Measurements from ENCODE around the gene GLIS1.

Gene GLIS1

DNA sequence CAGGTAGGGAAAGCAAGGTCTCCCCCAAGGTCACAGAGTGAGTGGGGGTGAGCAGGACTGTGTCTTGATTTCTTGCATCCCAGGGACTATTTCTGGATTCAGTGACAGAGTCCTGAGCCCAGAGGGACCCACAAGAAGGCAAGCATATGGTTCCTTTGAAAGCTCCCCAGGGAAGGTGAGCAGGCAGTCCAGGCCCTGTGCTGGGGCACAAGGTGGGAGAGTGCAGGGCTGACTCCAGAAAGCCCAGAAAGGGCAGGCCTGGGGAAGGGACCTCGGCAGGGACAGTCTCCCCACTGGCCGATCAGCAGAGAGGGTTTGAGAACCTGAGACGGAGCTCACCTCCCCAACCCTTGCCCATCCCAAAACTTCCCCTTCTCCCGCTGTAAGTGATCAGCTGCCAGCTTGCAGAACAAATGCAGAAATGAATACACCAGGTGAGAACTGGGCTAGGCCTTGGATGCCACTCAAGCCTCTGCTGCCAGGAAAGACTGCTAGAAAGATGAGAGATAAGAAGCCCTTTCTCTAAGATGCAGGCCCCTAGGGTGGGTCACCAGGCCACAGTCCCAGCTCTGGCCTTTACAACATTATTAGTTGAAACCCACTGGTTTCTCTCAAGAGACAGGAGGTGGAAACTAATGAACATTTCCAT, 121.0 kb downstream of the GLIS1 start:
- DNase-seq (ENCODE audit: low read depth in 2 of 2), result no peak

DNA sequence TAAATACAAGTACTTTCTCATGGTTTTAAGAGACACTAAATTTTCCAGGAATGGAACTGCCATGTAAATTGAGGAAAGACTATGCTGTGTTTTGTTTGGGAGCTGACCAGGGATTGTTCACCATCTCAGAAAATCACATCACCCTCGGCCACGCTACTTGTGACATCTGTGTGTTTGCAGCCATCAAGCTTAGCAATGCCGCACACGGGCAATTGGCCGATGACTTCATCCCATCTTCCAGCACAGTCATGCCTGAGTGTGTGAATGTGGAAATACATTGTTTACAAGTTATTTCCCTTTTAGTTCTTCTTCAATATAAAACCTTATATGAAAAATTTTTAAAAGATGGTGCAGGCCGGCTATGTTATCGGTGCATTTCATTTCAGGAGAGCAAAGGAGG, 121.6 kb downstream of the GLIS1 start:
- no peak for DNase-seq (ENCODE audit: low read depth in 2 of 2)

DNA sequence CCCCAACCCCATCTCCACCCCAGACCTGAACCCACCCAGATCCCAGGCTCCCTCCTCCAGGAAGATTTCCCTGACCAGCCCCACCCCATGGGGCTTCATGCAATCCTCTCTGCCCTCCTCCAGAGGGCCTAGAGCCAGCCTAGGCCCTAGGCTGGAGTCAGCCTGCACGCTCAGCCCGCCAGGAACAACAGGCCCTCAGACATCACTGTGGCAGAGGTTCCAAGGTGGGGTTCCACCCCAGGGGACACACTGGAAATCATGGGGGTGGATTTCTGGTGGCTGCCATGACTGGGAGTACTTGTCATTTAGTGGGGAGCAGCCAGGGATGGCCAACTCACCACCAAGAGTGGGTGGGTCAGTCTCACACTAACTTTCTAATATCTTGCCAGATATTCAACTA, 122.0 kb downstream of the GLIS1 start:
- DNase-seq (ENCODE audit: low read depth in 2 of 2), result no peak

DNA sequence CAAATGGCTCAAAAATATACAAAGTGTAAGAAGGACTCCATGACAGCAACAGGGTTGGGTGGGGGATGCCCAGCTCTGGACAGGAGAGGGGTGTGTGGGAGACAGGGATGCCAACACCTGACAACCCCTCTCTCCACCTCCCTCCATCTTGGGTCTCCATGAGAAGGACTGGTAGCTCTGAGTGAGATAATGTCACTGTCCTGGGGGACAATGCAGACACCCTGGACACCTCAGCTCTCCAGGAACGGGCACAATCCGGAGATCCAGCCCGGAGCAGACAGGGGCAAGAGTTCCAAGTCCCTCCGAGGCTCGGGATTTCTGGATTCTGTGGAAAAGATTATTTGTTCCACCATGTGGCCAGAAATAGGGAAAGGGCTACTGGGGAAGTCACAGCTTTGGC, 122.5 kb downstream of the GLIS1 start:
- DNase-seq (ENCODE audit: low read depth in 2 of 2), result no peak

DNA sequence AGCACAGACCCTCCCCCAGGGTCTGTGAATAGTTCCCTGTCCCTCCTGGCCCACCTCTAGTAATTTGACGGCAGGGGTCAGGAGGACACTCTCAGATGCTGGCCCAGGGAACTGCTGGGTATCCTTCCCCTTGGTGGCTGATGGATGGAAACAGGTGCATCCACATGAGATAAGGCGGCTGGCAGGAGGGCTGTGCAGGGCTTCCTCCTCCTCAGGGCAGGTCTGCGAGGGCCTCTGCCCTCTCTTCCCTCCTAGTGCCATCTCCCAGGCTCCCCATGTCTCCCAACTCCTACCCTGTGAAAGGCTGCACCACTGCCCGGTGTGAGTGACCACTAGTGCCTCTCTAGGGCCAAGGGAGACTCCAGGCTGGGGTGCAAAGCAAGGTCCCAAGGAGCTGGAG, 123.9 kb downstream of the GLIS1 start:
- no peak for DNase-seq (ENCODE audit: low read depth in 2 of 2)

DNA sequence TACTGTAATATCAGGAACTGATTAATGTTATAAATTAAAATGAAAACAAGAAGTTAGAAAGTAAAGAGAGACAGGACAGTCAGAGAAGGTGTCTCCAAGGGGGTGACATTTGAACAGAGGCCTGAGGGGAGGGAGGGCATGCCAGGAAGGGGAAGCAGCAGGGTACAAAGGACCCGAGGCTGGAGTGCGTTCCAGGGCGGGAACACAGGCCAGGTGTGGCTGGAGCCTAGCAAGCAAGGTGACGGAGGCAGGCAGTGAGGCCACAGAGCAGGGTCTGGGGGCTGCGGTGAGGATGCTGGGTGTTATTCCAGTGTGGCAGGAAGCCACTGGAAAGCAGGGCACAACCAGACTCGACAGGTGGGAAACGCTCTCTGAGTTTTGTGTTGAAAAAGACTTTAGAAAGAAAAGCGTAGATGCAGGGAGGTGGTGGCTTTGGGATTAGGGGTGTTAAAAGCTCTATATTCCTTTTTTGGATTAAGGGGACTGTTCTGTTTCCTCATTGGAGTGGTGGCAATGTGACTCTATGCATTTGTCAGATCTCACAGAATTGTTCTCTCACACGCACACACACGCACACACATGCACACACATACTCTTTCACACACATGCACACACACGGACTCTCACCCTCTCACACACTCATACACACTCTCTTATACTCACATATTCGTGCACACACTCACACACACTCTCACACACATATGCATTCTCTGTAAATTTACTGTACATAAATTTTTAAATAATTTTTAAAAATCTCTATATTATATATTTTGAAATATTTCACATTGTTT, 124.5 kb downstream of the GLIS1 start:
- no peak for DNase-seq (ENCODE audit: low read depth in 2 of 2)

DNA sequence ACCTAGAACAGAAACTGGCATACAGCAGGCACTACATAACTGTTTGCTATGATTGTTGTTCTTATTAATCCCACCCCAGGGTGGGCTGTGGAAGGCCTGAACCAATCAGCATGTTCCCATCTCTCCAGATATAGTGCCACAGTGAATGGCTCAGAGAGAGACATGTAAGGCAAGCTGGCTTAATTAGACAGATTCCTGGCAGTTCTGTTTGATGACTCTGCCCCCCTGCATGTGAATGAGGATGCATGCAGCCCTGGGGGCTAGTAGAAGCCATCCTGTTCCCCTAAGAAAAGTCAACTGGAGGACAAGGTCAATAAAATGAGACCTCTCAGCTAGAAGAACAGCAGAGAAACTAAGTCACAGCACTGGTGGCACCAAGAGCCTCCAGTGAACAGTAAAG, 130.3 kb downstream of the GLIS1 start:
- no peak for DNase-seq (ENCODE audit: low read depth in 2 of 2)

DNA sequence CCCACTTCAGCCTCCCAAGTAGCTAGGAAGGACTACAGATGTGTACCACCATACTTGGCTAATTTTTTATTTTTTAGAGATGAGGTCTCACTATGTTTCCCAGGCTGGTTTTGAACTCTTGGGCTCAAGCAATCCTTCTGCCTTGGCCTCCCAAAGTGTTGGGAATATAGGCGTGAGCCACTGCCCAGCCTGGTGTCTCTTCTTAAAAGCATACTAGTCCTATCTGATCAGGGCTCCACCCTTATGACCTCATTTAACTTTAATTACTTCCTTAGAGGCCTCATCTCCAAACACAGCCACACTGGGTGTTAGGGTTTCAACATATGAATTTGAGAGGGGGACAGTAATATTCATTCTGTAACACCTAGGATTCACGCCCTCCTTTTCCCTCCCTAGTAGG, 130.9 kb downstream of the GLIS1 start:
- DNase-seq (ENCODE audit: low read depth in 2 of 2), result no peak

DNA sequence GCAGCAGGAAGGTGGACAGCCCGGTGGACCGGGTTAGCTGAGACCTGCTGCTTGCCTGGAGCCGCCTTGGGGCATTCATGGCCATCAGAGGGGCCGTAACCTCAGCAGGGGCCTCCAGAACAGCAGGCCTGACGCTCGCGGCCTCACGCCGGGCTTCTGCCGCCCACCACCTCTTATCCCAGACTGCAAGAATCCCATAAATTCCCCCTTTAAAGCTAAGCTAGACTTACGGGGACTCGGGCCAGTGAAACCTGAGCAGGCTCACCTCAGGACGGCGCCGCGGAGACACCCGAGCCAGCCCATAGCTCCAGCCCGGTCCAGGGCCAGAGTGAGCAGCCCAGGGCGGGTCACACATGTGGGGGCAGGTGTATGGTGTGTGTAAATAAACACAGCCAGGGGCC, 132.3 kb downstream of the GLIS1 start:
- DNase-seq (ENCODE audit: low read depth in 2 of 2), result no peak

DNA sequence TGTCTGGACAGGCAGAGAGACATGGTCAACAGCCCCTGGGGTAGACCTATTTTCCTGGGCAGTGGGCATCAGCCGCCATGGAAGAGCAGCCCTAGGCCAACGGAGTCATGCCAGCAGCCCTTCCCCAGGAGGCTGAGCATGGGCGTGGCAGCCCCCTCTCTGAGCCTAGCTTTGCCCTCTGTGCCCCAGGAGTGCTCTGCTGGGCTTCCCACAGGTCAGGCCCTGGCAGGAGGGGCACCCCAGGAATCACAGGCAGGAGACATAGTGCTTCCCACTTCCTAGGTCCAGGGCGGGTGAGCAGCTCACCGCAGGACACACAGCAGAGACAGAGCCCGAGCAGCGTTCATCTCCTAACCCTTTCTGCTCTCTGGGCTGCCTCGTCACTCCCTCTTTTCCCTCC, 132.8 kb downstream of the GLIS1 start:
- no peak for DNase-seq (ENCODE audit: low read depth in 2 of 2)

DNA sequence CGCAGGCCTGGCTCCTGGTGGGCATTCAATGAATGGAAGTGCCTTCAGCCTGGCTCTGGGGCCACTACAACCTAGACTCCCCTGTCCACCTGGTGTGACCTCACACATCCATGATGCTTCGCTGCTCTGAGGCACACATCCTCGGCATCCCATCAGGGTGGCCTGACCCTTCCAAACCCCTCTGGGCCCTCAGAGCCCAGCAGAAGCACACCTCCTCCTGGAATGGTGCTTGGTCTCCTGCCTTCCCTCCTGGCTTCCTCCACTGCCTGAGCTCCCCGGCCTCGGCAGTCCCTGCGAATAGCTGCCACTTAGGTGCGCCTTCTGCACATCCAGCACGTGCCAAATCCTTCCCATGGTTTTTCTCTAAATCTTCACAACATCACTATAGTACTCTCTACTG, 133.8 kb downstream of the GLIS1 start:
- DNase-seq (ENCODE audit: low read depth in 2 of 2), result no peak

DNA sequence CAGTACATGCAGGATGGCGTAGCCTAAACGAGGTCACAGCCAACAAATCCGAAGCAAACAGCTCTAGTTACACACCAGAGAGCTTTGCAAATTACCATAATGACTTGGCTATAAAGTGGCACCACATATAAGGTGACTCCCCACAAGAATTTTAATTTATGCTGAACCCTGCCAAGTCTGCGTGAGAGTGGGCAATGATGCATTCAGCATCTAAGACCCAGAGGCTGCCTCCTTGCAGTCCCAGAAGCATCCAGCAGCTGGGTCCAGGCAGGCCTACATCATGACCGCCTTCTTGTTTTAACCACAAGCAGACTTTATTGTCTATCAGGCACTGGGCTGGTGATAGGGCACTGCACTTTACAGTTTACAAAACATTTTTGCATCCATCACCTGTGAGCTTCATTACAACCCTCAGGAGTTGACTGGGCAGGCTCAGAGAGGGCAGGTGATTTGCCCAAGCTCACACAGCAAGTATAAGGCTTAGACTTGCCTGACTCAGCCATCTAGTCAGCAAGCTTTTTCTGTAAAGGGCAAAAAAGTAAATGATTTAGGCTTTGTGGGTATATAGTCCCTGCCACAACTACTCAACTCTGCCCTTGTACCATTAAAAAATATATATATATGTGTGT, 134.6 kb downstream of the GLIS1 start:
- no peak for DNase-seq (ENCODE audit: low read depth in 2 of 2)

DNA sequence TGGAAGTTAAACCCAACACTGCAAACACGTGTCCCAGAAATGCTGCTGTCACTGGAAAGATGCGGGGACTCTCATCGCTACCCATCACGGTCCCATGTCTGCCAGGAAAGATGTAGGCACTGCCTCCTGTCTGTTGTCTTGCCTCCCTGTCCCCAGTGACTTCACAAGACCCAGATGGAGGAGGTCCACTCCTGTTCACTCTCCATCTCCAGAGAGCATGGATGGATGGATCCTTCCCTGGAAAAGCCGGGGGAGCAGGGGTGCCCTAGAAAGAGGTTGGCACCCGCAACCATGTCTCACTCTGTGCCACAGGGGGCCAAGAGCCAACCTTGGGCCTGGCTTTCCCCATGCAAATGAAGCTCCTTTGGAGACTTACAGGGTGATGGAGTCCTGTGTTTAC, 135.5 kb downstream of the GLIS1 start:
- DNase-seq (ENCODE audit: low read depth in 2 of 2), result no peak

DNA sequence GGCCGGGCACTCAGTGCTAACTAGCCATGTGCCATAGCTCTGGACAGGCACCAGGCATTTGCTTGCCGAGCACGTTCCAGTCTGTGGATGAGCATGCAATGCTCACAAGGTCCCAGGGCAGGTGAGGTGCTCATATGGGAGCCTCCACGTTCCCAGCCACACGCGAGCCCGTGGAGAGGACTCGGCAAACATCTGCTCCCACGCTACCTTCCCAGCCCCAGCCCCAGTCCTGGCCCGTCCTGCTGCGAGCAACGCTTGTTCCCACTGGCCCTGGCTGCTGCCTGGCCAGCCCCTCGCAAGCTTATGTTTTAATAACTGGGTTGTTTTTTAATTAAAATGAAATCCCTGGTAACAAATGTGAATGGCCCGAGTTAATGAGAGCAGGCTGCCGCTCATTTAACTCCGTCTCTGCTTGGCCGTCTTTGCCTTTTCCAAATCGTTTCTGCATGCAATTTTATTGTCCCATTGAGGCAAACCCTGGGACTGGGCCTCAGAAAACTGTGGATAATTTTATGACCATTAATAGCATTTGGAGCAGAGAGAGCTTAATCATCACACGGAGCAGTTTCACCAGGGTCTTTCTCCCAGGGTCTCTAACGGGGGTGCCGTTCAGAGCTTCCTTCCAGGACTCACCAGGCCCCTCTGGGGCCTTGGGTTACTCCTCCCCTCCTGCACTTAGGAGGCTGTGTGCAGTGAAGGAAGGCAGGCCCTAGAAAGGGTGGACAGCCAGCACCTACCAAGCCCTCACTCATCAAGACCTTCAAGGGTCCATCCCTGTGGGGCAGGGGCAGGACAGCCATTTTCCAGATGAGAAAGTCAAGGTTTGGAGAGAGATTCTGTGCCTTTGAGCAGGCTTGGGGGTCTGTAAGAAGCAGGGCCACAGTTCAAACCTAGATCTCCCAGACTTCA, 136.8 kb downstream of the GLIS1 start:
- no peak for DNase-seq (ENCODE audit: low read depth in 2 of 2)

DNA sequence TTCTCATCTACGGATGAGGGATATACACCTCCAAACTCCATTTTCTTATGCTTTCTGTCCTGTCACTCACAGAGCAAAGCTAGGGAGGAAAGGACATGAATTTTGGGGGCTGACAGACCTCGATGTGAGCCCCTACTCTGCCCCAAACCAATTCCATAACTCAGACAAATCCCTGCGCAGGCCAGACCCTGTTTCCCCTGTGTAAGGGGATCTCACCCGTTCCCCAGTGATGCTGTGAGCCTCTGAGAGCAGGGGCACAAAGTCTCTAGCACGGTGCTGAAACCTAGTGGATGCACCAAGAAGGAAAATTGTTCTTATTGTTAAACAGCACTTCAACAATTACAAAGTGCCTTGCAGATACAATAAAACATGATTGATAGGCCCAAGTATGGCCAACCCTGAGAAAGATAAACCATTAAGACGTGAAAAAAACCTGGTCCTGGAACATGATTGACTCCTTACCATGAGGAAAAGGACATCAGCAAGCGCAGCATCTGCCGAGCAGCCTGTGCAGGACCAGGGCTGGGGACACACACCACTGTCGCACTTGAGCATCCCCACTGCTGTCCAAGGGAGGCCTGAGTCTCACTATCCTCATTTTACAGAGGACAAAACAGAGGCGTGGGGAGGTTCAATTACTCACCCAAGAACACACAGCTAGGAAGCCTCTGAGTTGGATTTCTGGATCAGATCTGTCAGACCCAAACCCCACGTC, 137.8 kb downstream of the GLIS1 start:
- DNase-seq (ENCODE audit: low read depth in 2 of 2), result no peak

DNA sequence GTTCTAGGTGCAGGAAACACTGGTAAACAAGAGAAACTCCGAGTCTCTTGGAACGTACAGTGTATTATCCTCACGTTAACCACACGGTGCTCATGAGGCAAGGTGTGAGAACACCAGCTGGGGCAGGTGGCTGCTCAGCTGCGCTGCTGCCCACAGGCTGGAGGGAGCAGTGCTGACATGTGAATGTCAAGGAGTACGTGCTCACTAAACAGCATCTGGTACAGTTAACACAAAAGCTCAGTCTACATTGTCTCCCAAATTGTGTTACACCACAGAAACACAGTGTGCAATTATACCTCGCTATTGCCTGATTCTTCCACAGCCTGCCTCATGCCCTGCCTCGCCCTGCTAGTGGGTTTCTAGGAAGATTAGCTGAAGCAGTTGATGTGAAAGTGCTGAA, 138.4 kb downstream of the GLIS1 start:
- no peak for DNase-seq (ENCODE audit: low read depth in 2 of 2)

DNA sequence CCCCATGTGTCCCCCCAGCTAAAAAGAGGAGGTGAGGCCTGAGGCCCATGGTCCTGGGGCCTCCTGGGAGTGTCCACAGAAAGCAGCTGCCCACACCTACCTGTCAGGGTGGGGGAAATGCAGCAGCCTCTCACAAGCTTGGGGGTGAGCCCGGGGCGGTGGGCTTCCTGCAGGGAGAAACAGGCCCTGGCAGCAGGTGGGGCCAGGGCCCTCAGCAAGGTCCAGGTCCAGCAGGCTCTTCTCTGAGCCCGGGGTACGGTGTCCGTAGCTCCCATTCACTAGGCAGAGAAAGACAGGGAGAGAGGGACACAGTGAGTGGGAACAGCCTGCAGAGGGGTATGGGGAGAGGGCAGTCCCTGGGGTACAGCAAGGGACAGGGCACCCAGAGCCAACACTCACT, 139.0 kb downstream of the GLIS1 start:
- DNase-seq (ENCODE audit: low read depth in 2 of 2), result no peak

DNA sequence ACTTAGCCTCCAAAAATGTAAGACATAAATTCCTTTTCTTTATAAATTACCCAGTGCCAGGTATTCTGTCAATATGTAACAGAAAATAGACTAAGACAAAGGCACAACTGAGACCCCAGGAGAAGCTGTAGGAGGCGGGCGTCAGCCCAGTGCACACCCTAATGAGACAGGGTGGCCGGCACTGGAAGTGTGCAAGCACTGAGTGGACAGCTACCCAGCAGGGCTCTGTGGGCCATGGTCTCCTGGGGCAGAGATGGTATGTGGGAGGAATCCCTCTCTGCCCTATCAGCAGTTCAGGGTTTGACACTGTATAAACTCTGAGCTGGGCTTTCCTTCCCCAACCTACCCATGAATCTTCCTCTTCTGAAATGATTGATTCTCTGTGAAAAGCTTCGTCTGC, 139.5 kb downstream of the GLIS1 start:
- DNase-seq (ENCODE audit: low read depth in 2 of 2), result no peak

DNA sequence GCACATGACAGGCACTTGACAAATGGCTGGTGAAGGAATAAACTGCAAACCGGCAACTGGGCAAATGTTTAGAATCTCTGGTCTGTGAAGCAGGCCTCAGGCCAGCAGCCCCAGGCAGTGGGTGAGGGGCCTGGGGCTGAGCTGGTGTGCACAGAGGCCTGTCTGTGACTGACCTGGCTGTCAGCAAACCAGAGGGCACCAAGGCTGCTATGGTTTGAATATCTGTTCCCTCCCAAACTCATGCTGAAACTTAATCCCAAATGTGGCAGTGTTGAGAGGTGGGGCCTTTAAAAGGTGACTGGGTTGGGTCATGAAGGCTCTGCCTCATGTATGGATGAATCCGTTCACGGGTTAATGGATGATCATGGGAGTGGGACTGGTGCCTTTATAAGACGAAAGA, 140.0 kb downstream of the GLIS1 start:
- DNase-seq (ENCODE audit: low read depth in 2 of 2), result no peak

DNA sequence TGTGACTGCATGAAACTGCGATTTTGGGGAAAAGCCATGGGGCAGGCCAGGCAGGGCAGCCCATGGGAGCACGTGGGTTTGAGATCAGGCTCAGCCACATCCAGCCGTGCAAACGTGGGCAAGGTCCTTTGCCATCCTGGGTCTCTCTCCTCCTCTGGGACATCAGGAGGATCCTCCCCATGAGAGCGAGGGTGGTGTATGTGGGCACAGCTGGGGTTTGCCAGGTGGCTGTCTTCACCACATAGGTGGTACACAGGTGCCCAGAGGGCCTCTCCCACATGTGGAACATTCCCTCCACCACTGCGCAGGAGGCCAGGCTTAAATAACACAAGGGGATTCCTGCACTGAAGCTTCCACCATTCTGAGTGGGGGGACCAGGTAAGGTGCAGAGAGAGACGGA, 143.1 kb downstream of the GLIS1 start:
- no peak for DNase-seq (ENCODE audit: low read depth in 2 of 2)

DNA sequence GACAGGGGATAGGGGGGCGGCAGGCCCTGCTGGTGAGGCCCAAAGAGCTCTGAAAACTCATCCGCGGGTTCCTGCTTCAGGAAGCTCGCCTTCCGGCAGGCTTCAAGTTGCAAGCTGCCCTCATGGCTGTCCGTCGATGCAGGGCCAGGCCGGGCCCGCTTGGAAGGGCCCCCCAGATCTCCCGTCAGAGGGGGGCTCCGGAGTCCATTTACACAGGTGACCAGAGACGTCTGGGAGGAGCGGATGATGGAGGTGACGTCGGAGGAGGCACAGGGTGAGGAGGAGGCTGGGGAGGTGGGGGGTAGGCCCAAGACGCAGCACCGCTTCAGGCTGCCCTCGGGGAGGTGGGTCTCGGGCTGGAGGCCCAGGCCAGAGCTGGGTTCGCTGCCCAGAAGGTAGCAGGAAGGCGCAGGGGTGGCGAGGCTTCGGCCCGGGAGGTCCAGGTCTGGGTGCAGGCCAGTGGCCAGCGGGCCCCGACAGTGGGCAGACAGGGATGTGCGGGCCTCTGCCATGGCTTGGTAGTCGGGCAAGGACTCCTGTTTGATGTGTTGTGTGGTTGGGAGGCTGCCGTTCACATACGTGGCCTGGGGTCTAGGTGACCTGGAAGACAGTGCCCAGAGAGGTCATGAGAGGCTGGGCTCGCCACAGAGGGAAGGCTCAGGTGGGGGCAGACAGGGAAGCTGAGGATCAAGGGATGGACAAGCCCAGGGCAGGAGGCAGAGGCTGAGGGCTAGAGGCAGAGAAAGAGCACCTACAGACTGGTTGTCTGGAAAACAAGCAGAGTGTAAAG, 144.4 kb downstream of the GLIS1 start:
- no peak for DNase-seq (ENCODE audit: low read depth in 2 of 2)
